NCI-H2196 treated with DMSO at 0.1 percent for 48 hours (cell line): ENCODE measurements around the gene KRTAP10-5.

Experiments used
- DNase-seq: peaks from one replicate; lab custom pipeline; 2025; ENCODE audit not compliant: unreplicated experiment; lab: John Stamatoyannopoulos, UW

Gene KRTAP10-5

GRCh38 chr21:44530903-44531605, 49.4 kb downstream of the KRTAP10-5 start:
- no peak for DNase-seq

- DNase-seq, result no peak
Measured at GRCh38 chr21:44530221-44530902, 50.0 kb downstream of the KRTAP10-5 start.

- no peak for DNase-seq
Measured at GRCh38 chr21:44529503-44530125, 50.8 kb downstream of the KRTAP10-5 start.
